PC-9 (cell line): ENCODE measurements around the gene CCDC201.

ENCODE experiments used
- EZH2 ChIP-seq: fragments of 200-600 bp; sonication (generic); IDR thresholded peaks from 2 replicates; pipeline ENCODE4 v1.8.0; 2017; ENCODE audit warnings: antibody characterized with exemption, low read depth
- TF ChIP-seq, protein P1 (sequence below): fragments of 200-600 bp; sonication (generic); conservative IDR thresholded peaks from 2 replicates; pipeline ENCODE4 v1.6.1; 2017; ENCODE audit warnings: mixed run types, antibody characterized with exemption, mild to moderate bottlenecking, moderate library complexity

DNA sequence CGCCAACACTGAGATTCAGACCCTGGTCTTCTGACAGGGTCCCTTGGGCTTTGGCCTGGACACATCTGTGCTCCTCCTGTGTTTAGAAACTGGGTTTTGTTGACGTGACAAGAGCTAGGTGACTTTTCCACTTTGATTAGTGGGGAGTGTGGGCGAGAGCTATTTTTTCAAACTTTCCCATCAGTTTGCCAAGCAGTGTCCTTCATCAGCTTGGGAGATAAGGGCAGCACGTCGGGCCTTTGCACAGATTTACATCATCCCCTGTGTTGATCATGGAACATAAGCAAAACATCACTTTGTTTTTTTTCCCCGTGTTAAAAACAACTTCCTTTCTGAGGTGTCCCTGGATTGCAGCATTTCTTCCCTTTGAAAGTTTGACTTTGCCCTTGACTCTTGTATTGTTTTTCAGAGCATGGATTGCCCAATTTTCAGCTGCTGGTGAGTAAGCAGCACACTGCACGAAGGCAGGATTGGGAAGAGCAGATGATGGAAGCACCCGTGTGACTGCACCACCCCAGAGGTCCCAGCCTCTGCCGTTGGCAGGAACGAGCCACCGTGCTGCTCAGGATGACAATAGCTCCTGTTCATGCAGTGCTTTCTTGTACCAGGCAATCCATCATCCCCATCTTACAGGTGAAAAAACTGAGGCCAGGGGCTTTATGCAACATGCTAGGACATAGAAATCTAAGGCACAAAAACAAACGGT is 9.0 kb upstream of the CCDC201 start:
- TF ChIP-seq, protein P1, sequence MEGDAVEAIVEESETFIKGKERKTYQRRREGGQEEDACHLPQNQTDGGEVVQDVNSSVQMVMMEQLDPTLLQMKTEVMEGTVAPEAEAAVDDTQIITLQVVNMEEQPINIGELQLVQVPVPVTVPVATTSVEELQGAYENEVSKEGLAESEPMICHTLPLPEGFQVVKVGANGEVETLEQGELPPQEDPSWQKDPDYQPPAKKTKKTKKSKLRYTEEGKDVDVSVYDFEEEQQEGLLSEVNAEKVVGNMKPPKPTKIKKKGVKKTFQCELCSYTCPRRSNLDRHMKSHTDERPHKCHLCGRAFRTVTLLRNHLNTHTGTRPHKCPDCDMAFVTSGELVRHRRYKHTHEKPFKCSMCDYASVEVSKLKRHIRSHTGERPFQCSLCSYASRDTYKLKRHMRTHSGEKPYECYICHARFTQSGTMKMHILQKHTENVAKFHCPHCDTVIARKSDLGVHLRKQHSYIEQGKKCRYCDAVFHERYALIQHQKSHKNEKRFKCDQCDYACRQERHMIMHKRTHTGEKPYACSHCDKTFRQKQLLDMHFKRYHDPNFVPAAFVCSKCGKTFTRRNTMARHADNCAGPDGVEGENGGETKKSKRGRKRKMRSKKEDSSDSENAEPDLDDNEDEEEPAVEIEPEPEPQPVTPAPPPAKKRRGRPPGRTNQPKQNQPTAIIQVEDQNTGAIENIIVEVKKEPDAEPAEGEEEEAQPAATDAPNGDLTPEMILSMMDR = no peak
- no peak for TF ChIP-seq EZH2
